ENCODE measurements around the gene N4BP2L2. TPM values are rescaled to one million over a fixed set of nuclear protein-coding genes. Genes with fewer than 3 reads are reported as not detected.

Gene N4BP2L2
- total RNA-seq, 5 donors from 2014 or later (not counting 1 experiment from before 2014, with no cell fraction given): 200 to 241 (median 216) TPM

GRCh38 chr13:32425158-32425557 is 113.4 kb downstream of the N4BP2L2 start:
- DNase-seq (no peak), ATAC-seq (replicated peaks in 1 of 4) (no peak)
- CTCF ChIA-PET: interaction anchor here in 1 of 2 donors (1.1 kb wide), 1 partner anchor 164 kb away, joined by 3 read pairs; no protein-coding TSS in a partner anchor
- H3K27ac ChIP-seq (ENCODE audit: low read length): no peak overlapping the region
- H3K36me3 ChIP-seq (ENCODE audit: control insufficient read depth in 2 of 2, extremely low read depth in 1 of 2, insufficient read depth in 1 of 2, low read length in 1 of 2): peaks cover 0 to 7% of the 10 kb centered on the region in 2 donors
- no peaks in the 10 kb centered on the region for H3K9me3 ChIP-seq
- Mint-ChIP-seq H3K27me3 (no peaks in the 10 kb centered on the region), H3K4me3 (peak overlapping the region; percentile 60 to 99 (median 88)), H3K27ac (peak overlapping the region; percentile 68 to 82), H3K9me3 (peaks cover under 1 to 2% (median under 1%) of the 10 kb centered on the region in 3 donors), H3K4me1 (peaks cover 48 to 51% (median 50%) of the 10 kb centered on the region in 3 donors), H3K36me3 (peaks cover 36% of the 10 kb centered on the region)
- 97% methylated on average over 6 of the region's 7 CpGs for WGBS (ENCODE audit: insufficient coverage)
- POLR2A ChIA-PET: interaction anchor here (0.5 to 1.3 kb wide), 3 partner anchors 94 to 118 kb away, joined by 3 to 4 read pairs (median 4); partner anchors contain the start of genes BRCA2 (in 1 of the 2) and ZAR1L (in 1 of the 2)
- H3K4me1 ChIP-seq (ENCODE audit: control insufficient read depth in 1 of 2, extremely low read depth in 1 of 2, insufficient read depth in 2 of 2, low read length in 2 of 2): peaks cover 11 to 40% of the 10 kb centered on the region in 2 experiments
- H3K27me3 ChIP-seq (replicated peaks in 1 of 2; ENCODE audit: control insufficient read depth in 2 of 2, extremely low read depth in 1 of 2, insufficient read depth in 2 of 2, low read length in 1 of 2): no peaks in the 10 kb centered on the region
- H3K4me3 ChIP-seq (ENCODE audit: control insufficient read depth in 1 of 2, extremely low read depth in 1 of 2, low read length in 1 of 2): peak overlapping the region in 1 of 2 donors; percentile 19

GRCh38 chr13:32423592-32423991 is 115.0 kb downstream of the N4BP2L2 start:
- H3K36me3 ChIP-seq (ENCODE audit: control insufficient read depth in 2 of 2, extremely low read depth in 1 of 2, insufficient read depth in 1 of 2, low read length in 1 of 2): peaks cover 3 to 11% of the 10 kb centered on the region in 2 donors
- Mint-ChIP-seq H3K36me3 (peaks cover 48% of the 10 kb centered on the region), H3K9me3 (peaks cover 6 to 7% (median 7%) of the 10 kb centered on the region in 3 donors), H3K27ac (no peak overlapping the region), H3K27me3 (no peaks in the 10 kb centered on the region), H3K4me1 (peaks cover 42 to 48% (median 45%) of the 10 kb centered on the region in 3 donors), H3K4me3 (peak overlapping the region in 1 of 3 donors; percentile 9)
- CTCF ChIA-PET: interaction anchor here (0.6 to 1.0 kb wide), 2 partner anchors 8 to 12 kb away, joined by 3 read pairs; no protein-coding TSS in a partner anchor
- H3K9me3 ChIP-seq: no peaks in the 10 kb centered on the region
- 48% methylated on average over 2 of the region's 3 CpGs for WGBS (ENCODE audit: insufficient coverage)
- ATAC-seq (replicated peaks in 1 of 4) (no peak), DNase-seq (no peak)
- POLR2A ChIA-PET: interaction anchor here (0.6 to 1.7 kb wide), 4 partner anchors 15 to 1260 kb away, joined by 3 to 5 read pairs (median 3); no protein-coding TSS in a partner anchor
- no peak overlapping the region for H3K27ac ChIP-seq (ENCODE audit: low read length)
- no peak overlapping the region for H3K4me3 ChIP-seq (ENCODE audit: control insufficient read depth in 1 of 2, extremely low read depth in 1 of 2, low read length in 1 of 2)
- H3K4me1 ChIP-seq (ENCODE audit: control insufficient read depth in 1 of 2, extremely low read depth in 1 of 2, insufficient read depth in 2 of 2, low read length in 2 of 2): peaks cover 9 to 30% of the 10 kb centered on the region in 2 experiments
- H3K27me3 ChIP-seq (replicated peaks in 1 of 2; ENCODE audit: control insufficient read depth in 2 of 2, extremely low read depth in 1 of 2, insufficient read depth in 2 of 2, low read length in 1 of 2): no peaks in the 10 kb centered on the region

- Histone ChIP-seq H3K4me1 (ENCODE audit: control insufficient read depth in 1 of 2, extremely low read depth in 1 of 2, insufficient read depth in 2 of 2, low read length in 2 of 2) (peaks cover 2 to 8% of the 10 kb centered on the region in 2 experiments), H3K9me3 (no peaks in the 10 kb centered on the region), H3K4me3 (ENCODE audit: control insufficient read depth in 1 of 2, extremely low read depth in 1 of 2, low read length in 1 of 2) (no peak overlapping the region), H3K27me3 (replicated peaks in 1 of 2; ENCODE audit: control insufficient read depth in 2 of 2, extremely low read depth in 1 of 2, insufficient read depth in 2 of 2, low read length in 1 of 2) (no peaks in the 10 kb centered on the region), H3K27ac (ENCODE audit: low read length) (no peak overlapping the region), H3K36me3 (ENCODE audit: control insufficient read depth in 2 of 2, extremely low read depth in 1 of 2, insufficient read depth in 1 of 2, low read length in 1 of 2) (peaks cover 3 to 11% of the 10 kb centered on the region in 2 donors)
- H3K9me3 Mint-ChIP-seq: peaks cover 6 to 7% (median 7%) of the 10 kb centered on the region in 3 donors
- CTCF ChIA-PET: no interaction called here
- no peak overlapping the region for H3K4me3 Mint-ChIP-seq
- WGBS (ENCODE audit: insufficient coverage): 100% methylated on average over 2 of the region's 2 CpGs
- H3K4me1 Mint-ChIP-seq: peaks cover 27 to 39% (median 34%) of the 10 kb centered on the region in 3 donors
- H3K36me3 Mint-ChIP-seq: peaks cover 59% of the 10 kb centered on the region
- ATAC-seq (replicated peaks in 1 of 4): no peak
- no peak overlapping the region for H3K27ac Mint-ChIP-seq
- no peaks in the 10 kb centered on the region for H3K27me3 Mint-ChIP-seq
- DNase-seq: no peak
- POLR2A ChIA-PET: no interaction called here
Observed at GRCh38 chr13:32419862-32420261, 118.7 kb downstream of the N4BP2L2 start.

- no peaks in the 10 kb centered on the region for H3K27me3 Mint-ChIP-seq
- no peaks in the 10 kb centered on the region for H3K4me1 ChIP-seq (ENCODE audit: control insufficient read depth in 1 of 2, extremely low read depth in 1 of 2, insufficient read depth in 2 of 2, low read length in 2 of 2)
- no peak overlapping the region for H3K4me3 Mint-ChIP-seq
- ATAC-seq (replicated peaks in 1 of 4): no peak
- peaks cover 47% of the 10 kb centered on the region for H3K36me3 Mint-ChIP-seq
- H3K4me1 Mint-ChIP-seq: peaks cover 17 to 23% (median 21%) of the 10 kb centered on the region in 3 donors
- no peak overlapping the region for H3K27ac ChIP-seq (ENCODE audit: low read length)
- POLR2A ChIA-PET: interaction anchor here in 1 of 2 donors (1.1 kb wide), 1 partner anchor 10 kb away, joined by 3 read pairs; no protein-coding TSS in a partner anchor
- peaks cover 3 to 11% of the 10 kb centered on the region in 2 donors for H3K36me3 ChIP-seq (ENCODE audit: control insufficient read depth in 2 of 2, extremely low read depth in 1 of 2, insufficient read depth in 1 of 2, low read length in 1 of 2)
- no peaks in the 10 kb centered on the region for H3K27me3 ChIP-seq (replicated peaks in 1 of 2; ENCODE audit: control insufficient read depth in 2 of 2, extremely low read depth in 1 of 2, insufficient read depth in 2 of 2, low read length in 1 of 2)
- H3K9me3 ChIP-seq: no peaks in the 10 kb centered on the region
- DNase-seq: no peak
- CTCF ChIA-PET: no interaction called here
- no peak overlapping the region for H3K4me3 ChIP-seq (ENCODE audit: control insufficient read depth in 1 of 2, extremely low read depth in 1 of 2, low read length in 1 of 2)
- WGBS (ENCODE audit: insufficient coverage): 100% methylated on average over 1 of the region's 1 CpG
- no peak overlapping the region for H3K27ac Mint-ChIP-seq
- H3K9me3 Mint-ChIP-seq: peaks cover 6 to 7% (median 7%) of the 10 kb centered on the region in 3 donors
Observed at GRCh38 chr13:32417995-32418394, 120.6 kb downstream of the N4BP2L2 start.

GRCh38 chr13:32415019-32415418 is 123.6 kb downstream of the N4BP2L2 start:
- Mint-ChIP-seq H3K27ac (no peak overlapping the region), H3K9me3 (peaks cover 4 to 6% (median 4%) of the 10 kb centered on the region in 3 donors), H3K4me3 (no peak overlapping the region), H3K36me3 (peaks cover 33% of the 10 kb centered on the region), H3K4me1 (peaks cover 15 to 21% (median 18%) of the 10 kb centered on the region in 3 donors), H3K27me3 (no peaks in the 10 kb centered on the region)
- ATAC-seq (replicated peaks in 1 of 4): peak in 1 of 4 experiments; percentile 67
- Histone ChIP-seq H3K27ac (ENCODE audit: low read length) (no peak overlapping the region), H3K4me1 (ENCODE audit: control insufficient read depth in 1 of 2, extremely low read depth in 1 of 2, insufficient read depth in 2 of 2, low read length in 2 of 2) (no peaks in the 10 kb centered on the region), H3K27me3 (replicated peaks in 1 of 2; ENCODE audit: control insufficient read depth in 2 of 2, extremely low read depth in 1 of 2, insufficient read depth in 2 of 2, low read length in 1 of 2) (no peaks in the 10 kb centered on the region), H3K36me3 (ENCODE audit: control insufficient read depth in 2 of 2, extremely low read depth in 1 of 2, insufficient read depth in 1 of 2, low read length in 1 of 2) (peaks cover 3 to 7% of the 10 kb centered on the region in 2 donors), H3K9me3 (no peaks in the 10 kb centered on the region), H3K4me3 (ENCODE audit: control insufficient read depth in 1 of 2, extremely low read depth in 1 of 2, low read length in 1 of 2) (no peak overlapping the region)
- ChIA-PET POLR2A (no interaction called here), CTCF (interaction anchor here (0.5 to 2.2 kb wide), 8 partner anchors 9 to 590 kb away, joined by 3 to 7 read pairs (median 4); partner anchors contain the start of genes BRCA2 (in 1 of the 2), N4BP2L1 (in 1 of the 2) and ZAR1L (in 1 of the 2))
- DNase-seq: peak in 17 of 35 experiments; percentile 8 to 46 (median 16)

GRCh38 chr13:32414580-32414979 is 124.0 kb downstream of the N4BP2L2 start:
- peaks cover 0 to 6% of the 10 kb centered on the region in 2 donors for H3K36me3 ChIP-seq (ENCODE audit: control insufficient read depth in 2 of 2, extremely low read depth in 1 of 2, insufficient read depth in 1 of 2, low read length in 1 of 2)
- Mint-ChIP-seq H3K27me3 (no peaks in the 10 kb centered on the region), H3K4me3 (no peak overlapping the region), H3K27ac (no peak overlapping the region), H3K9me3 (peaks cover 1 to 2% (median 2%) of the 10 kb centered on the region in 3 donors), H3K4me1 (peaks cover 19 to 24% (median 23%) of the 10 kb centered on the region in 3 donors), H3K36me3 (peaks cover 33% of the 10 kb centered on the region)
- WGBS (ENCODE audit: insufficient coverage): no CpG with 5 or more reads among the region's 2 CpGs
- CTCF ChIA-PET: interaction anchor here (0.6 to 2.2 kb wide), 6 partner anchors 12 to 590 kb away, joined by 3 to 6 read pairs (median 4); partner anchors contain the start of genes BRCA2 (in 1 of the 2), N4BP2L1 (in 1 of the 2) and ZAR1L (in 1 of the 2)
- ATAC-seq (replicated peaks in 1 of 4) (no peak), DNase-seq (no peak)
- no peak overlapping the region for H3K27ac ChIP-seq (ENCODE audit: low read length)
- no peaks in the 10 kb centered on the region for H3K9me3 ChIP-seq
- no peaks in the 10 kb centered on the region for H3K4me1 ChIP-seq (ENCODE audit: control insufficient read depth in 1 of 2, extremely low read depth in 1 of 2, insufficient read depth in 2 of 2, low read length in 2 of 2)
- H3K4me3 ChIP-seq (ENCODE audit: control insufficient read depth in 1 of 2, extremely low read depth in 1 of 2, low read length in 1 of 2): no peak overlapping the region
- no peaks in the 10 kb centered on the region for H3K27me3 ChIP-seq (replicated peaks in 1 of 2; ENCODE audit: control insufficient read depth in 2 of 2, extremely low read depth in 1 of 2, insufficient read depth in 2 of 2, low read length in 1 of 2)
- POLR2A ChIA-PET: no interaction called here
